ENCODE results near the gene ARID2.

DNA sequence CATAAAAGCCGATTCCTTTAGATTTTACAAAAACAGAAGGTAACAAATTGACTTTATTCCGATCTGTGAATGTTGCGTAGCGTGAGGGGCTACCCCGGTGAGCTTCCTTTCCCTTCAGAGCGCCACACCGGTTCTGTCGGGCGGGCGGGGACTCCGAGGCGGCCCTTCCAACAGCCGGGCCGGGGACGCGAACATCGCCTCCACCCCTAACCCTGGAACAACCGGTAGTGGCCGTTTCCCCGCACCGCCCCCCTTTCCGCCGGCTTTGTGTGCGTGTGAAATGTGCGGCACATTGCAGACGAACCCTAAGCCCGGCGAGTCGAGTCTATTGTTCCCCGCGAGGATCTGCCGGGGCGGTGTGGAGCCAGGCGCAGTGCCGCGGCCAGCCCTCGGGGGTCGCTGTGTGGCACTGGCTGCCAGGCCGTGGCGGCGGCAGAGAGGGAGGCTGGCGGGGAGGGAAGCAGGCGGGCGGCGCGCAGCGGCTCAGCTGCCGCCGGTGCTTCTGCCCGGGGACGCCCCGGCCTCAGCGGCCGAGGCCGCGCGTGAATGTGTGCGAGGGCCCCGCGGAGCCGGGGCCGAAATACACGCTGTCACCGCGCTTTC lies 775 bp upstream of the ARID2 start:
- peak; percentile 84 for TF ChIP-seq CTCF (conservative IDR thresholded peaks at IDR 0.05 in 1 of 2, IDR thresholded peaks at IDR 0.05 in 1 of 2; ENCODE audit: extremely low read depth in 1 of 2, insufficient read depth in 1 of 2, low read depth in 1 of 2, low read length in 2 of 2)
- no peak for TF ChIP-seq EZH2 (IDR thresholded peaks at IDR 0.05; ENCODE audit: borderline replicate concordance, low read length)

Data from mammary epithelial cell (primary cell).